ENCODE measurements around the gene ERAP2. TPM values are rescaled to one million over a fixed set of nuclear protein-coding genes. Genes with fewer than 3 reads are reported as not detected.
A peak's percentile ranks its signal among the peaks of the same experiment; 100 is the strongest.

Gene ERAP2
- total RNA-seq, 2 experiments from 2014 or later = 93.0 to 96.0 TPM

- Mint-ChIP-seq H3K9me3 (ENCODE audit: insufficient read depth) (no peaks in the 10 kb centered on the region), H3K27me3 (ENCODE audit: low read depth) (no peaks in the 10 kb centered on the region), H3K27ac (no peak overlapping the region), H3K36me3 (ENCODE audit: low read depth) (peaks cover 69% of the 10 kb centered on the region), H3K4me3 (no peak overlapping the region), H3K4me1 (ENCODE audit: low read depth) (peaks cover 16% of the 10 kb centered on the region)
- POLR2A ChIA-PET = interaction anchor here (1.0 kb wide), 1 partner anchor 33 kb away, joined by 3 read pairs; no protein-coding TSS in a partner anchor
- DNase-seq (no peak), ATAC-seq (no peak)
- CTCF ChIA-PET = interaction anchor here (0.6 to 5.3 kb wide), 7 partner anchors 17 to 1955 kb away, joined by 3 to 42 read pairs (median 4); partner anchors contain the start of gene LIX1
Observed at GRCh38 chr5:96901841-96902240, 25.5 kb downstream of the ERAP2 start.

- Mint-ChIP-seq H3K4me1 (ENCODE audit: low read depth) (peaks cover 11% of the 10 kb centered on the region), H3K27me3 (ENCODE audit: low read depth) (no peaks in the 10 kb centered on the region), H3K9me3 (ENCODE audit: insufficient read depth) (no peaks in the 10 kb centered on the region), H3K4me3 (no peak overlapping the region), H3K27ac (no peak overlapping the region), H3K36me3 (ENCODE audit: low read depth) (peaks cover 67% of the 10 kb centered on the region)
- ChIA-PET POLR2A (no interaction called here), CTCF (interaction anchor here (0.7 to 5.3 kb wide), 3 partner anchors 18 to 240 kb away, joined by 3 to 42 read pairs (median 4); partner anchors contain the start of gene LIX1)
- DNase-seq (no peak), ATAC-seq (no peak)
Observed at GRCh38 chr5:96902876-96903275, 26.6 kb downstream of the ERAP2 start.

- ChIA-PET CTCF (interaction anchor here (0.7 to 5.3 kb wide), 4 partner anchors 10 to 239 kb away, joined by 3 to 42 read pairs (median 3); partner anchors contain the start of gene LIX1), POLR2A (interaction anchor here (0.7 to 1.0 kb wide), 2 partner anchors 30 to 33 kb away, joined by 3 read pairs; no protein-coding TSS in a partner anchor)
- H3K36me3 Mint-ChIP-seq (ENCODE audit: low read depth) = peaks cover 70% of the 10 kb centered on the region
- no peak for DNase-seq
- no peak for ATAC-seq
- H3K4me3 Mint-ChIP-seq = no peak overlapping the region
- H3K4me1 Mint-ChIP-seq (ENCODE audit: low read depth) = peaks cover 11% of the 10 kb centered on the region
- no peaks in the 10 kb centered on the region for H3K9me3 Mint-ChIP-seq (ENCODE audit: insufficient read depth)
- H3K27ac Mint-ChIP-seq = no peak overlapping the region
- H3K27me3 Mint-ChIP-seq (ENCODE audit: low read depth) = no peaks in the 10 kb centered on the region
Observed at GRCh38 chr5:96903300-96903699, 27.0 kb downstream of the ERAP2 start.

- ATAC-seq (no peak), DNase-seq (no peak)
- peaks cover 8% of the 10 kb centered on the region for H3K4me1 Mint-ChIP-seq (ENCODE audit: low read depth)
- H3K36me3 Mint-ChIP-seq (ENCODE audit: low read depth) = peaks cover 68% of the 10 kb centered on the region
- H3K27me3 Mint-ChIP-seq (ENCODE audit: low read depth) = no peaks in the 10 kb centered on the region
- ChIA-PET CTCF (interaction anchor here (0.7 to 5.3 kb wide), 7 partner anchors 10 to 529 kb away, joined by 3 to 42 read pairs (median 3); no protein-coding TSS in a partner anchor), POLR2A (interaction anchor here (0.7 to 1.0 kb wide), 2 partner anchors 29 to 34 kb away, joined by 3 read pairs; no protein-coding TSS in a partner anchor)
- H3K9me3 Mint-ChIP-seq (ENCODE audit: insufficient read depth) = no peaks in the 10 kb centered on the region
- no peak overlapping the region for H3K4me3 Mint-ChIP-seq
- no peak overlapping the region for H3K27ac Mint-ChIP-seq
Observed at GRCh38 chr5:96904054-96904931, 28.0 kb downstream of the ERAP2 start.

GRCh38 chr5:96905864-96906263 is 29.6 kb downstream of the ERAP2 start:
- Mint-ChIP-seq H3K27ac (peak overlapping the region; percentile 72), H3K4me3 (no peak overlapping the region), H3K27me3 (ENCODE audit: low read depth) (no peaks in the 10 kb centered on the region), H3K9me3 (ENCODE audit: insufficient read depth) (no peaks in the 10 kb centered on the region), H3K4me1 (ENCODE audit: low read depth) (peaks cover 6% of the 10 kb centered on the region), H3K36me3 (ENCODE audit: low read depth) (peaks cover 70% of the 10 kb centered on the region)
- ChIA-PET POLR2A (no interaction called here), CTCF (interaction anchor here (1.5 kb wide), 1 partner anchor 37 kb away, joined by 9 read pairs; no protein-coding TSS in a partner anchor)
- ATAC-seq (no peak), DNase-seq (no peak)

GRCh38 chr5:96909003-96909402 is 32.7 kb downstream of the ERAP2 start:
- DNase-seq (no peak), ATAC-seq (no peak)
- H3K9me3 Mint-ChIP-seq (ENCODE audit: insufficient read depth) = no peaks in the 10 kb centered on the region
- H3K4me3 Mint-ChIP-seq = no peak overlapping the region
- no peak overlapping the region for H3K27ac Mint-ChIP-seq
- H3K36me3 Mint-ChIP-seq (ENCODE audit: low read depth) = peaks cover 59% of the 10 kb centered on the region
- ChIA-PET POLR2A (interaction anchor here (1.8 kb wide), 1 partner anchor 25 kb away, joined by 4 read pairs; no protein-coding TSS in a partner anchor), CTCF (interaction anchor here (1.0 to 2.4 kb wide), 4 partner anchors 12 to 88 kb away, joined by 3 to 7 read pairs (median 3); no protein-coding TSS in a partner anchor)
- H3K4me1 Mint-ChIP-seq (ENCODE audit: low read depth) = peaks cover 6% of the 10 kb centered on the region
- H3K27me3 Mint-ChIP-seq (ENCODE audit: low read depth) = no peaks in the 10 kb centered on the region

GRCh38 chr5:96909435-96909834 is 33.1 kb downstream of the ERAP2 start:
- DNase-seq (no peak), ATAC-seq (no peak)
- H3K4me1 Mint-ChIP-seq (ENCODE audit: low read depth) = peaks cover 11% of the 10 kb centered on the region
- H3K27me3 Mint-ChIP-seq (ENCODE audit: low read depth) = no peaks in the 10 kb centered on the region
- no peak overlapping the region for H3K4me3 Mint-ChIP-seq
- peak overlapping the region; percentile 26 for H3K27ac Mint-ChIP-seq
- ChIA-PET CTCF (interaction anchor here (1.0 to 2.4 kb wide), 5 partner anchors 13 to 88 kb away, joined by 3 to 7 read pairs (median 3); no protein-coding TSS in a partner anchor), POLR2A (interaction anchor here (1.8 kb wide), 1 partner anchor 24 kb away, joined by 4 read pairs; no protein-coding TSS in a partner anchor)
- H3K9me3 Mint-ChIP-seq (ENCODE audit: insufficient read depth) = no peaks in the 10 kb centered on the region
- peaks cover 59% of the 10 kb centered on the region for H3K36me3 Mint-ChIP-seq (ENCODE audit: low read depth)

- POLR2A ChIA-PET = no interaction called here
- Mint-ChIP-seq H3K27ac (no peak overlapping the region), H3K4me1 (ENCODE audit: low read depth) (peaks cover 9% of the 10 kb centered on the region), H3K27me3 (ENCODE audit: low read depth) (no peaks in the 10 kb centered on the region), H3K9me3 (ENCODE audit: insufficient read depth) (no peaks in the 10 kb centered on the region), H3K36me3 (ENCODE audit: low read depth) (peaks cover 59% of the 10 kb centered on the region), H3K4me3 (no peak overlapping the region)
- DNase-seq (no peak), ATAC-seq (no peak)
- CTCF ChIA-PET = no interaction called here
Observed at GRCh38 chr5:96911139-96911538, 34.8 kb downstream of the ERAP2 start.

- Mint-ChIP-seq H3K9me3 (ENCODE audit: insufficient read depth) (no peaks in the 10 kb centered on the region), H3K4me1 (ENCODE audit: low read depth) (peaks cover 7% of the 10 kb centered on the region), H3K36me3 (ENCODE audit: low read depth) (peaks cover 65% of the 10 kb centered on the region), H3K27ac (no peak overlapping the region), H3K27me3 (ENCODE audit: low read depth) (no peaks in the 10 kb centered on the region), H3K4me3 (no peak overlapping the region)
- ChIA-PET POLR2A (interaction anchor here (1.7 kb wide), 1 partner anchor 20 kb away, joined by 3 read pairs; no protein-coding TSS in a partner anchor), CTCF (no interaction called here)
- ATAC-seq = no peak
- no peak for DNase-seq
Observed at GRCh38 chr5:96913233-96913632, 36.9 kb downstream of the ERAP2 start.

GRCh38 chr5:96919754-96920197 is 43.5 kb downstream of the ERAP2 start:
- H3K36me3 Mint-ChIP-seq (ENCODE audit: low read depth) = peaks cover 66% of the 10 kb centered on the region
- DNase-seq = no peak
- H3K4me3 Mint-ChIP-seq = no peak overlapping the region
- H3K4me1 Mint-ChIP-seq (ENCODE audit: low read depth) = peaks cover 34% of the 10 kb centered on the region
- CTCF ChIA-PET = no interaction called here
- H3K9me3 Mint-ChIP-seq (ENCODE audit: insufficient read depth) = no peaks in the 10 kb centered on the region
- no peak overlapping the region for H3K27ac Mint-ChIP-seq
- H3K27me3 Mint-ChIP-seq (ENCODE audit: low read depth) = no peaks in the 10 kb centered on the region
- POLR2A ChIA-PET = no interaction called here
- ATAC-seq = no peak

- H3K4me3 Mint-ChIP-seq = no peak overlapping the region
- DNase-seq = no peak
- H3K27me3 Mint-ChIP-seq (ENCODE audit: low read depth) = no peaks in the 10 kb centered on the region
- ATAC-seq = no peak
- H3K4me1 Mint-ChIP-seq (ENCODE audit: low read depth) = peaks cover 34% of the 10 kb centered on the region
- H3K27ac Mint-ChIP-seq = no peak overlapping the region
- peaks cover 69% of the 10 kb centered on the region for H3K36me3 Mint-ChIP-seq (ENCODE audit: low read depth)
- CTCF ChIA-PET = interaction anchor here (1.2 kb wide), 1 partner anchor 52 kb away, joined by 3 read pairs; no protein-coding TSS in a partner anchor
- POLR2A ChIA-PET = no interaction called here
- no peaks in the 10 kb centered on the region for H3K9me3 Mint-ChIP-seq (ENCODE audit: insufficient read depth)
Observed at GRCh38 chr5:96920744-96921355, 44.5 kb downstream of the ERAP2 start.

All from activated CD8-positive, alpha-beta T cell treated with anti-CD3 and anti-CD28 coated beads, Interleukin-2, amount 10 ng/mL, durations not matched to agents 7 days and 5 days (primary cell).